ENCODE data around the gene F13A1. TPM values are rescaled to one million over a fixed set of nuclear protein-coding genes. Genes with fewer than 3 reads are reported as not detected.

The F13A1 gene
- total and polyA plus RNA-seq, 2 of the 8 experiments (the other 6 are each of a cell fraction or from before 2014, with no cell fraction given): 0.57 to 1.5 TPM

- WGBS, 2 experiments (ENCODE audit: extremely low coverage in 1 of 2, insufficient coverage in 1 of 2, insufficient read length in 1 of 2, insufficient replicate concordance in 2 of 2, low coverage in 1 of 2, low lambda C conversion rate in 2 of 2, missing lambda C conversion rate in 1 of 2): 89% methylated on average over 3 of the region's 3 CpGs; no CpG with 5 or more reads in 1 of the 2 experiments
- POLR2A ChIA-PET (ENCODE audit: partially characterized antibody): no interaction called here
Measured at GRCh38 chr6:6368040-6368683, 47.7 kb upstream of the F13A1 start.

More at GRCh38 chr6:6368040-6368683, 47.7 kb upstream of the F13A1 start:
- Histone ChIP-seq H3K56ac (replicated peaks; ENCODE audit: insufficient read length, low read depth, low read length) (no peak overlapping the region), H3K4me3 (ENCODE audit: extremely low read depth in 1 of 4, insufficient read depth in 2 of 4, low read depth in 3 of 4, low read length in 4 of 4) (no peak overlapping the region), H3K4ac (replicated peaks; ENCODE audit: insufficient read length, low read depth, low read length) (no peak overlapping the region), H2AFZ (ENCODE audit: low read length) (no peak overlapping the region), H2BK120ac (replicated peaks; ENCODE audit: low read depth, low read length) (no peak overlapping the region), H4K5ac (ENCODE audit: insufficient read length, low read depth, low read length) (no peak overlapping the region), H3K14ac (ENCODE audit: insufficient read length) (no peak overlapping the region), H3K23me2 (ENCODE audit: low read depth, low read length) (no peaks in the 10 kb centered on the region; the same call in 1 of the 2 replicates), H2BK5ac (ENCODE audit: low read depth, low read length) (no peak overlapping the region), H2AK5ac (ENCODE audit: low read depth, low read length) (no peak overlapping the region), H3K79me1 (ENCODE audit: low read depth, low read length) (no peaks in the 10 kb centered on the region), H3K4me1 (replicated peaks in 1 of 4; ENCODE audit: control insufficient read depth in 3 of 4, insufficient read depth in 4 of 4, low read length in 3 of 4) (no peaks in the 10 kb centered on the region), H2BK12ac (ENCODE audit: low read depth, low read length) (no peak overlapping the region), H3K23ac (ENCODE audit: insufficient read length) (no peak overlapping the region), H4K20me1 (replicated peaks in 1 of 2; ENCODE audit: control insufficient read depth in 1 of 2, insufficient read depth in 2 of 2, low read length in 2 of 2) (no peaks in the 10 kb centered on the region), H3K9ac (replicated peaks in 1 of 4; ENCODE audit: extremely low read depth in 1 of 4, low read depth in 3 of 4, low read length in 3 of 4) (no peak overlapping the region), H4K8ac (ENCODE audit: extremely low read depth, insufficient read depth, low read length) (no peak overlapping the region), H3K18ac (ENCODE audit: extremely low read depth, low read length) (no peak overlapping the region), H4K91ac (replicated peaks; ENCODE audit: insufficient read length, low read length) (no peak overlapping the region), H3K4me2 (ENCODE audit: insufficient read depth in 1 of 2, low read depth in 2 of 2, low read length in 2 of 2) (no peak overlapping the region), H3K79me2 (ENCODE audit: control insufficient read depth in 1 of 2, insufficient read depth in 2 of 2, low read length in 2 of 2) (no peaks in the 10 kb centered on the region), H2BK20ac (ENCODE audit: low read length) (no peak overlapping the region), H3K9me3 (ENCODE audit: insufficient read depth in 2 of 2, low read depth in 1 of 2, low read length in 1 of 2) (no peaks in the 10 kb centered on the region), H3K27ac (ENCODE audit: low read depth, low read length) (no peak overlapping the region), H2BK15ac (ENCODE audit: low read length) (no peak overlapping the region), H3K36me3 (ENCODE audit: control insufficient read depth in 2 of 4, insufficient read depth in 4 of 4, low read length in 3 of 4) (no peaks in the 10 kb centered on the region), H3K27me3 (replicated peaks in 1 of 4; ENCODE audit: control insufficient read depth in 3 of 4, extremely low read depth in 1 of 4, insufficient read depth in 3 of 4, low read length in 3 of 4) (no peaks in the 10 kb centered on the region)
- CTCF ChIA-PET (ENCODE audit: partially characterized antibody): interaction anchor here (0.7 to 1.1 kb wide), 2 partner anchors 50 to 148 kb away, joined by 3 read pairs; no protein-coding TSS in a partner anchor
- FAIRE-seq: no peak
- no peak for DNase-seq (ENCODE audit: low read depth in 1 of 2, low spot score in 2 of 2)
- TF ChIP-seq, protein P1, sequence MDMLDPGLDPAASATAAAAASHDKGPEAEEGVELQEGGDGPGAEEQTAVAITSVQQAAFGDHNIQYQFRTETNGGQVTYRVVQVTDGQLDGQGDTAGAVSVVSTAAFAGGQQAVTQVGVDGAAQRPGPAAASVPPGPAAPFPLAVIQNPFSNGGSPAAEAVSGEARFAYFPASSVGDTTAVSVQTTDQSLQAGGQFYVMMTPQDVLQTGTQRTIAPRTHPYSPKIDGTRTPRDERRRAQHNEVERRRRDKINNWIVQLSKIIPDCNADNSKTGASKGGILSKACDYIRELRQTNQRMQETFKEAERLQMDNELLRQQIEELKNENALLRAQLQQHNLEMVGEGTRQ (IDR thresholded peaks at IDR 0.05; ENCODE audit: low read length): no peak
- TF ChIP-seq KDM4A (IDR thresholded peaks at IDR 0.05; ENCODE audit: low read depth, low read length, severe bottlenecking) (no peak), SP4 (IDR thresholded peaks at IDR 0.05; ENCODE audit: low read length) (no peak), SP2 (IDR thresholded peaks at IDR 0.05; ENCODE audit: low read length) (no peak), HDAC6 (IDR thresholded peaks at IDR 0.05; ENCODE audit: low read depth, low read length) (no peak), SRF (IDR thresholded peaks at IDR 0.05; ENCODE audit: low read depth, low read length) (no peak), POLR2A (IDR thresholded peaks at IDR 0.05; ENCODE audit: control extremely low read depth in 1 of 2, low read depth in 2 of 2, low read length in 2 of 2) (no peak), EGR1 (IDR thresholded peaks at IDR 0.05; ENCODE audit: borderline replicate concordance, low read depth, low read length) (no peak), CREB1 (IDR thresholded peaks at IDR 0.05) (no peak), SAP30 (IDR thresholded peaks at IDR 0.05; ENCODE audit: insufficient read depth, insufficient replicate concordance, low read length) (no peak), RXRA (IDR thresholded peaks at IDR 0.05; ENCODE audit: insufficient read depth, low read depth, low read length) (no peak), ATF3 (IDR thresholded peaks at IDR 0.05; ENCODE audit: insufficient read depth, low read depth, low read length) (no peak)

Measured in H1 (cell line).